Activated CD8-positive, alpha-beta T cell treated with anti-CD3 and anti-CD28 coated beads for 36 hours (primary cell): ENCODE measurements around the gene SELENOO. TPM values are rescaled to one million over a fixed set of nuclear protein-coding genes. Genes with fewer than 3 reads are reported as not detected.

Experiments
- ATAC-seq: fragments of 200-7000 bp; cut with Tn5 transposase; one replicate; pipeline ENCODE4 v1.10.0; 2021; ENCODE audit warnings: mild to moderate bottlenecking, moderate library complexity
- CTCF ChIA-PET: fragments of 350-600 bp; sonication (Branson Sonifier 250); formaldehyde crosslinking; loops from one replicate; lab custom pipeline; 2021; ENCODE audit warnings: antibody characterized with exemption; lab: Charles Lee
- POLR2A ChIA-PET: fragments of 350-600 bp; sonication (Branson Sonifier 250); formaldehyde crosslinking; loops from one replicate; lab custom pipeline; 2021; ENCODE audit warnings: antibody characterized with exemption; lab: Charles Lee
- DNase-seq: peaks from one replicate; pipeline ENCODE4 v3.0.0-alpha.2; 2020
- H3K27ac Mint-ChIP-seq: one replicate; pipeline ENCODE4 v1.8.0; 2021; ENCODE audit warnings: mild to moderate bottlenecking, mixed read lengths
- H3K27me3 Mint-ChIP-seq: one replicate; pipeline ENCODE4 v1.8.0; 2021; ENCODE audit warnings: mixed read lengths
- H3K36me3 Mint-ChIP-seq: one replicate; pipeline ENCODE4 v1.8.0; 2021; ENCODE audit warnings: low read depth, mixed read lengths
- H3K4me1 Mint-ChIP-seq: one replicate; pipeline ENCODE4 v1.8.0; 2021; ENCODE audit warnings: low read depth, mixed read lengths
- H3K4me3 Mint-ChIP-seq: one replicate; pipeline ENCODE4 v1.8.0; 2021; ENCODE audit warnings: mild to moderate bottlenecking, moderate library complexity, mixed read lengths
- H3K9me3 Mint-ChIP-seq: one replicate; pipeline ENCODE4 v1.8.0; 2021; ENCODE audit warnings: mixed read lengths
- CTCF ChIP-seq: fragments of 200-600 bp; IDR thresholded peaks from one replicate; pipeline ENCODE4 v1.8.0; 2022; ENCODE audit warnings: antibody characterized with exemption, mild to moderate bottlenecking
- intact Hi-C: fragments of 100-400 bp; cut with micrococcal nuclease; formaldehyde crosslinking; loops from one replicate; pipeline ENCODE4 v1.10.0; 2022
- total RNA-seq, 2 experiments: library from RNA; stranded (reverse); gene quantifications; one replicate each; pipeline ENCODE4 v1.2.3, GENCODE V29; 2021

Gene SELENOO
- total RNA-seq, 2 experiments from 2014 or later: 24.0 to 25.5 TPM

- H3K27ac Mint-ChIP-seq: no peak overlapping the region
- H3K9me3 Mint-ChIP-seq: no peaks in the 10 kb centered on the region
- H3K27me3 Mint-ChIP-seq: no peaks in the 10 kb centered on the region
- POLR2A ChIA-PET: interaction anchor here (0.6 to 3.1 kb wide), 2 partner anchors 7 to 19 kb away, joined by 3 to 13 read pairs; no protein-coding TSS in a partner anchor
- H3K36me3 Mint-ChIP-seq: no peaks in the 10 kb centered on the region
- no peak for TF ChIP-seq CTCF
- peaks cover 10% of the 10 kb centered on the region for H3K4me1 Mint-ChIP-seq
- no peak overlapping the region for H3K4me3 Mint-ChIP-seq
- no peak for DNase-seq
- CTCF ChIA-PET: interaction anchor here (0.6 to 3.3 kb wide), 15 partner anchors 9 to 367 kb away, joined by 3 to 33 read pairs (median 3); partner anchors contain the start of gene DENND6B
- ATAC-seq: no peak
- intact Hi-C loops: loop anchor here (5.0 kb wide), 1 partner anchor 89 kb away; the partner anchor contains the start of gene PPP6R2
These were observed 52.5 kb downstream of the SELENOO start for GRCh38 chr22:50253046-50253915.

- no peak for TF ChIP-seq CTCF
- ChIA-PET POLR2A (no interaction called here), CTCF (no interaction called here)
- H3K36me3 Mint-ChIP-seq: no peaks in the 10 kb centered on the region
- ATAC-seq (no peak), DNase-seq (no peak)
- H3K27ac Mint-ChIP-seq: no peak overlapping the region
- H3K27me3 Mint-ChIP-seq: peaks cover 5% of the 10 kb centered on the region
- H3K4me3 Mint-ChIP-seq: no peak overlapping the region
- H3K9me3 Mint-ChIP-seq: no peaks in the 10 kb centered on the region
- peaks cover 10% of the 10 kb centered on the region for H3K4me1 Mint-ChIP-seq
- intact Hi-C loops: loop anchor here (5.0 kb wide), 1 partner anchor 88 kb away; the partner anchor contains the start of gene PPP6R2
These were observed 53.1 kb downstream of the SELENOO start for GRCh38 chr22:50253941-50254340.

- DNase-seq (no peak), ATAC-seq (no peak)
- H3K4me3 Mint-ChIP-seq: no peak overlapping the region
- H3K4me1 Mint-ChIP-seq: peaks cover 6% of the 10 kb centered on the region
- ChIA-PET CTCF (interaction anchor here (1.2 kb wide), 1 partner anchor 12 kb away, joined by 3 read pairs; no protein-coding TSS in a partner anchor), POLR2A (no interaction called here)
- peaks cover 6% of the 10 kb centered on the region for H3K27me3 Mint-ChIP-seq
- intact Hi-C loops: no loop called here
- no peak for TF ChIP-seq CTCF
- H3K27ac Mint-ChIP-seq: no peak overlapping the region
- no peaks in the 10 kb centered on the region for H3K36me3 Mint-ChIP-seq
- H3K9me3 Mint-ChIP-seq: no peaks in the 10 kb centered on the region
These were observed 54.3 kb downstream of the SELENOO start for GRCh38 chr22:50255099-50255498.

- CTCF ChIA-PET: interaction anchor here (1.2 to 1.3 kb wide), 3 partner anchors 11 to 14 kb away, joined by 3 to 4 read pairs (median 4); no protein-coding TSS in a partner anchor
These were observed 54.8 kb downstream of the SELENOO start for GRCh38 chr22:50255607-50256006.

More at GRCh38 chr22:50255607-50256006, 54.8 kb downstream of the SELENOO start:
- TF ChIP-seq CTCF: no peak
- intact Hi-C loops: no loop called here
- Mint-ChIP-seq H3K4me1 (peaks cover 2% of the 10 kb centered on the region), H3K36me3 (no peaks in the 10 kb centered on the region), H3K9me3 (no peaks in the 10 kb centered on the region), H3K27me3 (peaks cover 6% of the 10 kb centered on the region), H3K4me3 (no peak overlapping the region), H3K27ac (no peak overlapping the region)
- no peak for DNase-seq
- POLR2A ChIA-PET: interaction anchor here (0.6 kb wide), 1 partner anchor 12 kb away, joined by 3 read pairs; no protein-coding TSS in a partner anchor
- ATAC-seq: no peak
